Keratinocyte (primary cell): ENCODE results near the gene CUEDC1. TPM values are rescaled to one million over a fixed set of nuclear protein-coding genes. Genes with fewer than 3 reads are reported as not detected.

Experiments used
- DNase-seq: peaks from one replicate; pipeline ENCODE4 v3.0.0-alpha.2; 2011; ENCODE audit warnings: low read depth, missing footprints, low spot score
- FAIRE-seq: peaks from 2 replicates; lab custom pipeline; 2011; peaks lifted over from hg19 to GRCh38; lab: Jason Lieb, UNC
- H2AFZ ChIP-seq: 2 replicates; pipeline ENCODE4 v1.6.0; 2012; ENCODE audit warnings: low read length, control low read depth, inconsistent platforms; ENCODE audit not compliant: control insufficient read depth
- H3K27ac ChIP-seq: 2 replicates; pipeline ENCODE4 v1.5.1; 2011; ENCODE audit warnings: low read length; ENCODE audit not compliant: control insufficient read depth, insufficient read depth
- H3K27me3 ChIP-seq: 3 replicates; pipeline ENCODE4 v1.6.0; 2011; ENCODE audit warnings: low read length; ENCODE audit not compliant: control insufficient read depth, insufficient read depth; ENCODE audit errors: extremely low read depth
- H3K36me3 ChIP-seq, 2 experiments: 2 replicates in 1 of 2; 3 replicates in 1 of 2; pipeline ENCODE4 v1.5.1; 2011; ENCODE audit warnings: low read length in 2 of 2, mild to moderate bottlenecking in 1 of 2; ENCODE audit not compliant: control insufficient read depth in 2 of 2, insufficient read depth in 2 of 2; ENCODE audit errors: extremely low read depth in 1 of 2
- H3K4me1 ChIP-seq: 3 replicates; pipeline ENCODE4 v1.5.1; 2011; ENCODE audit warnings: low read length; ENCODE audit not compliant: control insufficient read depth, insufficient read depth; ENCODE audit errors: extremely low read depth
- H3K4me2 ChIP-seq: 3 replicates; pipeline ENCODE4 v1.6.0; 2011; ENCODE audit warnings: low read depth, low read length; ENCODE audit not compliant: control insufficient read depth, insufficient read depth; ENCODE audit errors: extremely low read depth
- H3K4me3 ChIP-seq, 3 experiments: fragments of 200-600 bp in 1 of 3; sonication (generic) in 1 of 3; 2 replicates in 2 of 3; 3 replicates in 1 of 3; pipeline ENCODE4 v1.5.1; 2011 to 2016; ENCODE audit warnings: low read length in 3 of 3, mild to moderate bottlenecking in 3 of 3, control low read depth in 2 of 3, inconsistent platforms in 1 of 3, low read depth in 1 of 3, mixed read lengths in 1 of 3, mixed run types in 1 of 3, moderate library complexity in 1 of 3; ENCODE audit not compliant: control insufficient read depth in 2 of 3, insufficient read depth in 2 of 3; ENCODE audit errors: extremely low read depth in 1 of 3
- H3K79me2 ChIP-seq: 2 replicates; pipeline ENCODE4 v1.6.0; 2012; ENCODE audit warnings: low read length; ENCODE audit not compliant: control insufficient read depth, insufficient read depth
- H3K9ac ChIP-seq: 3 replicates; pipeline ENCODE4 v1.6.0; 2011; ENCODE audit warnings: low read length; ENCODE audit not compliant: control insufficient read depth, insufficient read depth; ENCODE audit errors: extremely low read depth
- H3K9me1 ChIP-seq: 3 replicates; pipeline ENCODE4 v1.6.0; 2011; ENCODE audit warnings: low read length; ENCODE audit not compliant: control insufficient read depth, insufficient read depth; ENCODE audit errors: extremely low read depth
- H3K9me3 ChIP-seq: 2 replicates; pipeline ENCODE4 v1.5.1; 2012; ENCODE audit warnings: low read depth, low read length; ENCODE audit not compliant: control insufficient read depth
- H4K20me1 ChIP-seq: 3 replicates; pipeline ENCODE4 v1.6.0; 2011; ENCODE audit warnings: low read length; ENCODE audit not compliant: control insufficient read depth, insufficient read depth; ENCODE audit errors: extremely low read depth
- CTCF ChIP-seq, 3 experiments: IDR thresholded peaks in 1 of 3; conservative IDR thresholded peaks in 1 of 3; optimal IDR thresholded peaks in 1 of 3; 2 replicates in 2 of 3; 3 replicates in 1 of 3; pipeline versions ENCODE3 to v1.5.1; 2011; ENCODE audit warnings: low read length in 3 of 3, mild to moderate bottlenecking in 3 of 3, moderate library complexity in 2 of 3, control low read depth in 1 of 3, inconsistent platforms in 1 of 3; ENCODE audit not compliant: insufficient read depth in 2 of 3; ENCODE audit errors: extremely low read depth in 1 of 3
- EZH2 ChIP-seq: IDR thresholded peaks from one replicate; pipeline ENCODE4 v1.6.1; 2012; ENCODE audit warnings: inconsistent platforms, mild to moderate bottlenecking, low read length, moderate library complexity
- dilution Hi-C: fragments of 300-500 bp; cut with MboI; formaldehyde crosslinking; loops from one replicate; pipeline ENCODE4 v1.7.0; 2020; ENCODE audit warnings: low sequenced_read_pairs; ENCODE audit not compliant: extremely low pct_ligation_motif_present
- polyA plus RNA-seq, 5 experiments: library from polyadenylated mRNA; depleted of rRNA in 3 of 5; stranded (reverse) in 3 of 5; stranded (forward) in 1 of 5; unstranded in 1 of 5; fragments of >200 nt; gene quantifications; 1 replicate in 1 of 5; 2 replicates in 3 of 5; 3 replicates in 1 of 5; pipeline versions ENCODE4 v1.2.1 to v1.2.3, GENCODE V29; 2011 to 2012; ENCODE audit warnings: missing spikeins in 2 of 5, low read depth in 1 of 5, low replicate concordance in 1 of 5

CUEDC1 gene
- polyA plus RNA-seq, 1 donor (not counting 4 experiments of a cell fraction or from before 2014, with no cell fraction given), result 12.9 TPM

DNA sequence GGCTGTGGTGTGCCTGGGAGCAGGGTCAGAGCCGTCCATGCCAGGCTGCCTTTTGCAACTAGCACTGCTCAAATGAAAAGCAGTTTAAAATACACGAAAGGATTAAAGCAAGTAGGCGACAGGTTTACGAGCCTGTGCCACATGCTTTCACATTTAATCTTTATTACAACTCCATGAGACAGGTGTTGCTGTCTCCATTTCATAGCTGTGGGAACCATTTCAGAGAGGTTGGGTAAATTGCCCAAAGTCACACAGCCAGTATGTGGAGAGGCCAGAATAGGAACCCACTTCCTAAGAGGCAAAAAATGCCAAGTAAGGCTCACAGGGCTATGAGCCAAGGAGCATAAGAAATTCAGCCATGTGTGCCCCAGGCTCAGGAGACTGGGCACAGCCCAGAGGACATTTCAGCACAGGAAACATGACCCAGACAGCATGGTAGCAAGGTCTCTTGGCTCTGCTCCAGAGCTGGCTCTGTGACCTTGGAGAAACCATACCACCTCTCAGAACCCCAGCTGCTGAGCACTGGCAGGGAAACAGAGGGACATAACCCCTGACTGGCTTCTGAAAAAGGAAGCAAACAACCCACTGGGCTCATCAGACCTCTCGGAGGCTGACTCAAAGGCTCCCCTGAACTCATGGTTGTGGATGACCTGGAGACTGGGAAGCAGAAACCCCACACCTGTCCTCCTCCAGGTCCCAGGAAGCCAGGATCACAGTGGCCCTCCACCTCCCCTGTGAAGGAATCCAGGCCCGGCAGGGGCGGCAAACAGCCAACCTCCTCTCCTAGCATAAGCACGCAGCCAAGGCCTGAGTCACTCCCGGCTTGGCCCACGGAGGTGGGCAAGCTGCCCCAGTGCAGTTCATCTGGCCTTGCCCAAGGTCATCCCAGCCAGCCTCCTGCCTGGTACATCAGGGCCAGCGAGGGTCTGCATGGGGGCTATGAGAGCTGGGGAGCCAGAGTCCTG is 65.0 kb downstream of the CUEDC1 start:
- peak overlapping the region; percentile 22 for H3K27ac ChIP-seq
- H3K9ac ChIP-seq, result no peak overlapping the region
- no peaks in the 10 kb centered on the region for H3K36me3 ChIP-seq
- peak overlapping the region; percentile 28 for H3K4me2 ChIP-seq
- H4K20me1 ChIP-seq, result no peaks in the 10 kb centered on the region
- no peak overlapping the region for H2AFZ ChIP-seq
- DNase-seq (no peak), FAIRE-seq (peak; percentile 87)
- no peaks in the 10 kb centered on the region for H3K9me3 ChIP-seq
- dilution Hi-C loops, result no loop called here
- H3K79me2 ChIP-seq, result no peaks in the 10 kb centered on the region
- H3K9me1 ChIP-seq, result peaks cover 2% of the 10 kb centered on the region
- H3K4me3 ChIP-seq, result no peak overlapping the region
- H3K27me3 ChIP-seq, result no peaks in the 10 kb centered on the region
- peaks cover 33% of the 10 kb centered on the region for H3K4me1 ChIP-seq
- TF ChIP-seq EZH2 (no peak), CTCF (optimal IDR thresholded peaks at IDR 0.05 in 1 of 3, IDR thresholded peaks at IDR 0.05 in 1 of 3, conservative IDR thresholded peaks at IDR 0.05 in 1 of 3; ENCODE audit: extremely low read depth in 1 of 3, insufficient read depth in 2 of 3, low read length in 3 of 3) (no peak)

GRCh38 chr17:57889252-57889651 is 66.0 kb downstream of the CUEDC1 start:
- dilution Hi-C loops, result no loop called here
- no peaks in the 10 kb centered on the region for H3K79me2 ChIP-seq
- no peaks in the 10 kb centered on the region for H4K20me1 ChIP-seq
- no peak overlapping the region for H2AFZ ChIP-seq
- no peaks in the 10 kb centered on the region for H3K9me3 ChIP-seq
- TF ChIP-seq EZH2 (no peak), CTCF (optimal IDR thresholded peaks at IDR 0.05 in 1 of 3, IDR thresholded peaks at IDR 0.05 in 1 of 3, conservative IDR thresholded peaks at IDR 0.05 in 1 of 3; ENCODE audit: extremely low read depth in 1 of 3, insufficient read depth in 2 of 3, low read length in 3 of 3) (no peak)
- no peak overlapping the region for H3K4me3 ChIP-seq
- H3K36me3 ChIP-seq, result peaks cover 0 to 1% of the 10 kb centered on the region in 2 experiments
- no peak for FAIRE-seq
- no peak overlapping the region for H3K4me2 ChIP-seq
- H3K9me1 ChIP-seq, result peaks cover 2% of the 10 kb centered on the region
- no peak overlapping the region for H3K9ac ChIP-seq
- H3K27ac ChIP-seq, result no peak overlapping the region
- H3K4me1 ChIP-seq, result peaks cover 33% of the 10 kb centered on the region
- H3K27me3 ChIP-seq, result no peaks in the 10 kb centered on the region
- DNase-seq, result no peak
